Head of caudate nucleus (tissue), 42 donors: ENCODE data around the gene HIP1R.
"Not testable (repeated sequence)": the region's sequence is repeated elsewhere in the genome, so short reads cannot be mapped to it uniquely, and the experiment has no call there.

ENCODE experiments used
- DNase-seq, 42 donors: peaks; one replicate each; pipeline versions ENCODE4 v3.0.0 to v3.0.0-alpha.2; 2020 to 2021; ENCODE audit warnings: mixed read lengths in 7 of 42
- intact Hi-C: fragments of 100-400 bp; cut with DNase I; formaldehyde crosslinking; loops from one replicate; pipeline ENCODE4 v1.15.0; 2022

HIP1R gene

GRCh38 chr12:122866950-122867607 is 31.8 kb downstream of the HIP1R start:
- DNase-seq: peak in 18 of 42 donors; percentile 2 to 42 (median 13)
- intact Hi-C loops: no loop called here

DNA sequence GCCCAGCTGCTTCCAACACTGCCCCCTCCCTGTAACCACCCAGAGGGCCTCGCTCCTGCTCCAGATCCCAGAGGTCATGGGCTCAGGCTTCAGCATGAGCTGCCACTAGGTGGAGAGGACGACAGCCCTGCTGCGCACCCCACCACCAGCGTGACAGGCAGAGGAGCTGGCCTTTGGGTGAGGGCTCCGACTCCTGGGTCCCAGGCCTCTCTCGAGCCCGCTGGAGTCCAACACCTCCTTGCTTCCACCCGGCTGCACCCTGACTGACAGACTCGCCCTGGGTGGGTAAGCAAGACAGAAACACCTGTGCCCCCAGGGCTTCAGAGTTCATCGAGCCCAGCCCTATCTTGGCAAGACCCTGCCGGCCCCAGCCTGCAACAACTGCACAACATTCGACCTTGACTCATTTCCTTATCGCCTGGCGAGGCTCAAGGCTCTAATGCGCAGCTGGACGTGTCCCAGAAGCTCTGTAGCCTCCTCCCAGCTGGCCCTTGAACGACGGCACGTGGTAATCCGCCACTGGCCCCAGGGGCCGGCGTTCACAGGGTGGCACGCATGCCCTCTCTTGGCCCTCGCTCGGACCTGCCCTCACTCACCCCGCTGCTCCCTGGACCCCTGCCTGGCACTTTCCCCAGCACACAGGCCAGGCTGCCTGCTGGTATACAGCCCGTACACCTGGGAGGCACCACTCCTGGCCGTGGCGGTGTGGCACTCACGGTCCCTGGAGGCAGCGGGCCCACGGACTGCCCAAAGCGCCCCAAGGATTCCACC is 32.6 kb downstream of the HIP1R start:
- DNase-seq: peak in 21 of 42 donors; percentile 13 to 76 (median 52)
- intact Hi-C loops: no loop called here

GRCh38 chr12:122868471-122869177 is 33.4 kb downstream of the HIP1R start:
- DNase-seq: peak in 8 of 42 donors; percentile 4 to 34 (median 14)
- intact Hi-C loops: no loop called here

DNA sequence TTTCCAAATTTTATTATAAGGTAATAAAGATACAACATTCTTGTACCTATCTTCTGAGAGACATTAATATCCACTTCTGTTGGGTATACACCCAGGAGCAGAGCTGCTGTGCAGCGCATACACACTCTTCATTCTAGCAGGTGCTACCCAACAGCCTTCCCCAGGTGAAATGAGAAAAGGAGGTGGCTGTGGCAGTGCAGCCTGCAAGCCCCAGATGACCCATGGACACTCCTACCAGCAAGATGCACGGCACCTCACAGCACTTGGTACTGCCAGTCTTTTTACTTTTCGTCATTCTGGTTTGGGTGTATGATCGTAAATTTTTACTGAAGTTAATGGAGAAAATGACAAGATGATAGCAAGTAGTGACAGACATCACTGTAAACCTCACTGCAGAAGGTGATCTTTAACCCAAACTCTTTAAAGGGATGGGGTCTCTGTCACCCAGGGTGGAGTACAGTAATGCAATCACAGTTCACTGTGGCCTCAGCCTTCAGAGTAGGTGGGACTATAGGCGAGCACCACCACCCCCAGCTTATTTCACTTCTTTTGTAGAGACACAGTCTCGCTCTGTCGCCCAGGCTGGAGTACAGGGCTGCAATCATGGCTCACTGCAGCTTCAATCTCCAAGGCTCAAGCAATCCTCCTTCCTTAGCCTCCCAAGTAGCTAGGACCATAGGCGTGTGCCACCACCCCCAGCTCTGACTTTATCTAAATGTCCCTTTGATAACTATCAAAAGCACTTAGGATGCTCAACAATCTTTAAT is 34.1 kb downstream of the HIP1R start:
- peak in 6 of 42 donors; percentile 5 to 27 (median 9) for DNase-seq
- intact Hi-C loops: no loop called here

DNA sequence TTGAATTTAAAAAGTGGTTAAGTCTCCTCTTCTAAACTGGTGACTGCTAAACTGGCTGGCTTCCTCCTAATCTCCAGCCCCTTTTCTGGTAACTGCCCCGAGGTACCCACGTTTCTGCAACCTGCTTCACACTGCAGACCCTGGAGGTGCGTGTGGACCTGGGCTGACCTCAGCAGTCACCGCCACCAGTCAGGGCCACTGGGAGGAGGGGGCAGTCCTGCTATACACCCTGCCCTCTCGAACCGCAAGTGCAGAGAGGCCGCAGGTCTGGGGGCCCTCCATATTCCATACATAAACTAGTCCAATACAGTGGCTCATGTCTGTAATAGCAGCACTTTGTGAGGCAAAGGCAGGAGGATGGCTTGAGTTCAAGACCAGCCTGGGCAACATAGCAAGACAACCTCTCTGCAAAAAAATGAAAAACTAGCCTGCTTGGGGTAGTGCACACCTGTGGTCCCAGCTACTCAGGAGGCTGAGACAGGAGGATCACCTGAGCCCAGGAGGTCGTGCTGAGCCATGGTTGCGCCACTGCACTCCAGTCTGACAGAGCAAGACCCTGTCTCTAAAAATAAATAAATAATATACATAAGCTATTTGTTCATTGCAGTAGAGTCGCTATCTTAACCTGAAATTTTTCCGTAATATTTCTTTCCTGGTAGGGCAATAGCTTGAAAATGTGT is 35.0 kb downstream of the HIP1R start:
- peak in 6 of 42 donors; percentile 3 to 34 (median 8) for DNase-seq
- intact Hi-C loops: no loop called here

- DNase-seq: peak in 17 of 42 donors; percentile 36 to 76 (median 57)
- intact Hi-C loops: no loop called here
These were observed 35.8 kb downstream of the HIP1R start for GRCh38 chr12:122870867-122871664.

DNA sequence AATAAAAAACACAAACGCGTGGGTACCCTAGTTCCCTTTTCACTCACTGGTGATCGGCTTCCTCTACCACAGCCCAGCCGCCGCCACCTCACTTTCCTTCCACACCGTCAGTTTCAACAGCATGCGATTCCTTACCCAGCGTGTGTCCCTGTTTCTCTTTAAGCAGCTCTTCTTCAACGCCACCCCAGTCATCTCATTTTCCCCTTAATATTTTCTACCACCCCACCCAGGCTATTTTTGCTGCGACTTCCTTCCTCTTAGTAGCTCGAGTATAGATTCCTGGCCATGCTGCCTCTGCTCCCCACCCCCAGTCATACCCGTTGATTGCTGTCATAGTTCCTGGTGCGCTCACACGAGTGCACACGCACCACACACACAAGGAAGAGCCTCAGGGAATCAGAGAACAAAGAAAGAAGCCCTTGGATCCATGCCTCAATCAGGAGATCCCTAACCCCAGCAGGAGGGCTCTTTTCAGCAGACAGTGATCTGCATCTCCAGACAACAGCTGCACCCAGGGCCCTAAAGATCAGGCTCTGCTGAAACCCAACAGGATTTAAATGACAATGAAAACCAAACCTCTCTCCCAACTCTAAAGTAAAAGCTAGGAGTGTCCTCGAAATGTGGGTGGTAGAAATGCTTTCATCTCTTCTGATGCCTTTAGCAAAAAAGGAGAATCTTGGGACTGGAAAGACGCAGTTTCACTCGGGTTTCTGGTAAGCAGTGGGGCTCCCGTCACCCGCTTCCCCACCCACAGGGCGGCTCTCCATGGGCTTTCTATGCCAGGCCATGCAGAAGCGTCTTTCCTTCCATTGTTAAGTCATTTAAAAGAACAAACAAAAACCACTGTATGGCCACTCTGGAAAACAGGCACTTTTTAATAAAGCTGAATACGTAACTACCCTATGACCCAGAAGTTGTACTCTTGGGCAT is 36.9 kb downstream of the HIP1R start:
- peak in 19 of 42 donors; percentile 28 to 77 (median 62) for DNase-seq
- intact Hi-C loops: no loop called here

DNA sequence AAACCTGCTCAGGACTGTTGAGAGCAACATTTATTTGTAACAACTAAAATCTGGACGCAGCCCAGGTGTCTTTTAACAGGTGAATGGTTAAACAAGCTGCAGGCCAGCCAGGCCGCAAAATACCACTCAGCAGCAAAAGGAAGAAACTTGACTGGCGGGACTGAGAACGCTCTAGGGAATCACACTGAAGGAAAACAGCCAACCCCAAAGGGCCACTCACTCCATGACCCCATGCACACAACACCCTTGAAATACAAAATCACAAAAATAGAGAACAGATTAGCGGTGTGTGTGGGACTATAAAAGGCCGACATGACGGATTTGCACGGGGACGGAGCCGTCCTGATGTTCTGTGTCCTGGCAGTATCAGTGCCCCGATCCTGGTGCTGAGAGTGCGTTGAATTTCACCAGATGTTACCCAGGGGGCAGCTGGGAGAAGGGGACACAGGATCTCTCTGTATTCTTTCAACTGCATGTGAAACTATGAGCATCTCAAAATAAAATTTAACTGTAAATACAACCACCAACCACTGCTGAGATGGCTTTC is 37.6 kb downstream of the HIP1R start:
- DNase-seq: peak in 8 of 42 donors; percentile 8 to 62 (median 14)
- intact Hi-C loops: no loop called here

DNA sequence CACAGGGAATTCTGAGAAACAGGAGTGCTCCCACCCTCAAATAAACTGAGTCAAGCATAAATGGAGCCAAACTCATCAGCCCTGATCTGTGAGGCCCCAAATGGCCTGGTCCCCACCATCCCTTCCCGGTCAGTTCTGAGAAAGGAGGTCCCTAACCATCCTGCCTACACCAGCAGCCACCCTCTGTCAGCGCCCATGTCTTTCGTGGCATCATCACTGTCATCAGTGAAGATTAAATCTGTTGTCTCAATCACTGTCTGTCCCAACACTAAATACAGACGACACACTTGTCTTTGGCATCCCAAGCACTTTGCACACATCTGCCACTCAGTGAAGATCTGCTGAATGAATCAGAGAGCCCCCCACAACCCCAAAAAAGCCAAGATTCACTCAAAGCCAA is 38.3 kb downstream of the HIP1R start:
- DNase-seq: peak in 7 of 42 donors; percentile 5 to 30 (median 12)
- intact Hi-C loops: no loop called here

- DNase-seq: peak in 7 of 42 donors; percentile 8 to 36 (median 15)
These were observed 38.8 kb downstream of the HIP1R start for GRCh38 chr12:122874081-122874480.

GRCh38 chr12:122875590-122876220 is 40.4 kb downstream of the HIP1R start:
- intact Hi-C loops: no loop called here
- DNase-seq: peak in 20 of 42 donors; percentile 30 to 81 (median 66)

More at GRCh38 chr12:122874081-122874480, 38.8 kb downstream of the HIP1R start:
- intact Hi-C loops: no loop called here

DNA sequence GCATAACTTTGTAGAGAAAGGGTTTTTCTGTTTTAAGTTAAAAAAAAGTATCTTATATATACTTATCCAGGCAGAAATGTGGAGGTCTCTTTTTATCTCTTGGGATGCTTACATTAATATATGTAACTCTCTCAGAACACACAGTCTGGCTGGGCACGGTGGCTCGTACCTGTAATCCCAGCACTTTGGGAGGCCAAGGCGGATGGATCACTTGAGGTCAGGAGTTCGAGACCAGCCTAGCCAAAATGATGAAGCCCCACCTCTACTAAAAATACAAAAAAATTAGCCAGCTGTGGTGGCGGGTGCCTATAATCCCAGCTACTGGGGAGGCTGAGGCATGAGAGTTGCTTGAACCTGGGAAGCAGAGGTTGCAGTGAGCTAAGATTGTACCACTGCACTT is 41.0 kb downstream of the HIP1R start:
- intact Hi-C loops: not testable (repeated sequence)
- peak in 3 of 42 donors; percentile 5 to 7 (median 5) for DNase-seq

- peak in 2 of 42 donors; percentile 6 to 19 for DNase-seq
- intact Hi-C loops: no loop called here
These were observed 41.5 kb downstream of the HIP1R start for GRCh38 chr12:122876731-122877130.

DNA sequence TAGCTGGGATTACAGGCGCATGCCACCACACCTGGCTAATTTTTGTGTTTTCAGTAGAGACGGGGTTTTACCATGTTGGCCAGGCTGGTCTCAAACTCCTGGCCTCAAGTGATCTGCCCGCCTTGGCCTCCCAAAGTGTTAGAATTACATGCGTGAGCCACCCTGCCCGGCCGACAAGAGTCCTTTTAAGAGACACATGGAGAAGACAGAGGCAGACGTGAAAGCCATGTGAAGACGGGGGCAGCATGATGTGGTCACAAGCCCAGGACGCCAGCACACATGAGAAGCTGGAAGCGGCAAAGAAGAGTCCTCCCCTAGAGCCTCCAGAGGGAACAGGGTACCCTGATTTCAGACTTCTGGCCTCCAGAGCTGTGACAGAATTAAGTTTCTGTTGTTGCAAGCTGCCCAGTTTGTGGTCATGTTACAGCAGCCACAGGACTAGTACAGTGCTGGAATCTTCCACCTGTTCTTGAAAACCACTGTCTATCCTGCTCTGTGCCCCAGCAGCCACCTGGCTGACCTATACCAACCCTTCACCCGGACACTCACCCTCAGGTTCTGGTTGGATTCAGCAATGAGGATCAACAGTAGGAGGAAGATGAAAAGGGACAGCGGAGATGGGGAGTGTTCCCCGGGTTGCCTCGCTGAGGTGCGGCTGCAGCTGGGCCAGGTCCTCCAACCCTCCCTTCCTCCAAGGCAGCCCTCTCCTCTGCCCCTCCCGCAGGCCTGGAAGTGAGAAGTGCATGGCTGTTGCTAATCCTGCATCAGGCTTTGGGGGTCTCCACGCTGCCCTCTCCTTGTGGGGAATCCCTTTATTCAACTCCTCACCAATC is 43.7 kb downstream of the HIP1R start:
- peak in 3 of 42 donors; percentile 7 to 20 (median 14) for DNase-seq
- intact Hi-C loops: no loop called here

DNA sequence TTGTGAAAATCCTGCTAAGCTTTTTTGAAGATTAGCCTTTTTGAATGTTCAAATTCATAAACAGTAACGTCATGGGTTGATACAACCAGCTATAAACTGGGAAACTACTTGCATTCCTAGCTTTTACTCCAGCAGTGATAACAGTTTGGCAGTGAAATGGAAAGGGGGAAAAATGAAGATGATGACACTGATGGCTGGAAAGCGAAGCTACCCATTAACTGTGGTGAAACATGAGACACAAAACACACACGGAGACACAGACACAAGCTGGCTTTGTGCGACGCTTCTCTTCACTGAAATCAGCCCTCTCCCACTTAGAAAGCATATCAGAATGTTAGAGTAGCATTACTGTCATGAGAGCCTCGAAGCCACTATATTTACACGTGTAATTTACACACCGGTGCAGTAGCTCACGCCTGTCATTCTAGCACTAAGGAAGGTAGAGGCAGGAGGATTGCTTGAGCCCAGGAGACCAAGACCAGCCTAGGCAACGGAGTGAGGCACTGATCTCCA is 45.0 kb downstream of the HIP1R start:
- intact Hi-C loops: no loop called here
- DNase-seq: no peak
